GM13977 (cell line): Measurements from ENCODE around the gene MAB21L4.

ENCODE experiments used
- DNase-seq: peaks from one replicate; pipeline ENCODE4 v3.0.0; 2012; ENCODE audit warnings: low spot score
- CTCF ChIP-seq: IDR thresholded peaks from 2 replicates; pipeline ENCODE4 v1.5.1; 2012; ENCODE audit warnings: mild to moderate bottlenecking, control low read depth; ENCODE audit not compliant: insufficient read depth; ENCODE audit errors: extremely low read depth, missing control alignments
- in situ Hi-C: fragments of 300-500 bp; cut with MboI; formaldehyde crosslinking; loops from one replicate; pipeline ENCODE4 v1.12.0; 2022; ENCODE audit warnings: low sequenced_read_pairs, low pct_unique_long_range_greater_than_20kb, mixed read lengths, inconsistent platforms; ENCODE audit not compliant: unreplicated experiment

Gene MAB21L4

GRCh38 chr2:240911641-240912265, 15.8 kb upstream of the MAB21L4 start:
- in situ Hi-C loops: no loop called here
- no peak for DNase-seq
- TF ChIP-seq CTCF: no peak

GRCh38 chr2:240909216-240909974, 13.4 kb upstream of the MAB21L4 start:
- in situ Hi-C loops: no loop called here
- no peak for TF ChIP-seq CTCF
- no peak for DNase-seq

GRCh38 chr2:240906911-240907590, 11.1 kb upstream of the MAB21L4 start:
- TF ChIP-seq CTCF: no peak
- DNase-seq: no peak
- in situ Hi-C loops: no loop called here

- DNase-seq: no peak
- no peak for TF ChIP-seq CTCF
- in situ Hi-C loops: no loop called here
Observed at GRCh38 chr2:240906141-240906910, 10.4 kb upstream of the MAB21L4 start, which contains the start of gene CROCC2. Gene CROCC2 (plus strand): TSS chr2:240906336. CDS start chr2:240906514, 178 bp downstream.

- no peak for DNase-seq
- no peak for TF ChIP-seq CTCF
- in situ Hi-C loops: no loop called here
Observed at GRCh38 chr2:240905176-240905781, 9.3 kb upstream of the MAB21L4 start.
